ENCODE data around the gene DDX4.
A peak's percentile ranks its signal among the peaks of the same experiment; 100 is the strongest.

Gene DDX4

GRCh38 chr5:55821731-55822512 lies 84.1 kb downstream of the DDX4 start:
- no peak for DNase-seq (ENCODE audit: low read depth)

GRCh38 chr5:55823151-55823796 lies 85.4 kb downstream of the DDX4 start:
- DNase-seq (ENCODE audit: low read depth): no peak

- no peak for DNase-seq (ENCODE audit: low read depth)
These were observed 92.1 kb downstream of the DDX4 start for GRCh38 chr5:55829956-55830355.

GRCh38 chr5:55832446-55832845 lies 94.6 kb downstream of the DDX4 start:
- DNase-seq (ENCODE audit: low read depth): no peak

- DNase-seq (ENCODE audit: low read depth): no peak
These were observed 98.3 kb downstream of the DDX4 start for GRCh38 chr5:55836191-55836590.

GRCh38 chr5:55841976-55842375 lies 104.1 kb downstream of the DDX4 start:
- no peak for DNase-seq (ENCODE audit: low read depth)

- no peak for DNase-seq (ENCODE audit: low read depth)
These were observed 110.0 kb downstream of the DDX4 start for GRCh38 chr5:55847837-55848236.

GRCh38 chr5:55848783-55849182 lies 110.9 kb downstream of the DDX4 start:
- DNase-seq (ENCODE audit: low read depth): no peak

GRCh38 chr5:55850839-55851674 lies 113.2 kb downstream of the DDX4 start, which contains the start of gene IL31RA:
IL31RA (plus strand) TSS chr5:55851357; CDS start chr5:55851571, 214 bp downstream.
- peak; percentile 35 for DNase-seq (ENCODE audit: low read depth)

GRCh38 chr5:55851675-55851979 lies 113.8 kb downstream of the DDX4 start:
- DNase-seq (ENCODE audit: low read depth): no peak

- no peak for DNase-seq (ENCODE audit: low read depth)
These were observed 114.6 kb downstream of the DDX4 start for GRCh38 chr5:55852503-55852902.

- DNase-seq (ENCODE audit: low read depth): no peak
These were observed 115.3 kb downstream of the DDX4 start for GRCh38 chr5:55853041-55853670.

- peak; percentile 39 for DNase-seq (ENCODE audit: low read depth)
These were observed 116.0 kb downstream of the DDX4 start for GRCh38 chr5:55853818-55854217.

- DNase-seq (ENCODE audit: low read depth): no peak
These were observed 117.6 kb downstream of the DDX4 start for GRCh38 chr5:55855509-55855908.

- no peak for DNase-seq (ENCODE audit: low read depth)
These were observed 118.8 kb downstream of the DDX4 start for GRCh38 chr5:55856516-55857246.

GRCh38 chr5:55857247-55857640 lies 119.4 kb downstream of the DDX4 start:
- DNase-seq (ENCODE audit: low read depth): no peak

GRCh38 chr5:55858104-55858503 lies 120.2 kb downstream of the DDX4 start:
- no peak for DNase-seq (ENCODE audit: low read depth)

GRCh38 chr5:55860288-55860687 lies 122.4 kb downstream of the DDX4 start:
- DNase-seq (ENCODE audit: low read depth): no peak

- no peak for DNase-seq (ENCODE audit: low read depth)
These were observed 122.8 kb downstream of the DDX4 start for GRCh38 chr5:55860709-55861108.

- no peak for DNase-seq (ENCODE audit: low read depth)
These were observed 127.0 kb downstream of the DDX4 start for GRCh38 chr5:55864606-55865541.

GRCh38 chr5:55865831-55866230 lies 128.0 kb downstream of the DDX4 start:
- DNase-seq (ENCODE audit: low read depth): no peak
